Measurements from ENCODE around the gene SPNS2.

DNA sequence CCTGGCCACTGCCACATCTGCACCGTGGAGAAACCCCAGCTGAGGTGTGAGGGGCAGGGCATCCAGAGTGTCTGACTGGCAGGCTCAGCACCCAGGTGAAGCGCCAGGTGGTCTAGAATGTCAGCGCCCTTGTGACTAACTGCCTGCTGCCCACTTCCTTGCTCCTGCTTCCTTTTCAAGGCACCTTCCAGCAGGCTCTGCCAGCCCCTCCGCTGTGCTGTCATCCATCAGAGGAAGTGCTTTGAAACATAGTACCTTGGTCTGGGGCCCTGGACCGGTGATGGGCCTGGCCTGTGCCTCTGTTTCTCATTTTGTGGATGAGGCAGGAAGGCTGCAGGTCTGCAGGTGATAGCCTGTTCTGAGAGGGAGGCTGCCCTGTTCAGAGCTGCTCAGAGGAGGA lies 5.5 kb downstream of the SPNS2 start:
- TF ChIP-seq, protein P1, sequence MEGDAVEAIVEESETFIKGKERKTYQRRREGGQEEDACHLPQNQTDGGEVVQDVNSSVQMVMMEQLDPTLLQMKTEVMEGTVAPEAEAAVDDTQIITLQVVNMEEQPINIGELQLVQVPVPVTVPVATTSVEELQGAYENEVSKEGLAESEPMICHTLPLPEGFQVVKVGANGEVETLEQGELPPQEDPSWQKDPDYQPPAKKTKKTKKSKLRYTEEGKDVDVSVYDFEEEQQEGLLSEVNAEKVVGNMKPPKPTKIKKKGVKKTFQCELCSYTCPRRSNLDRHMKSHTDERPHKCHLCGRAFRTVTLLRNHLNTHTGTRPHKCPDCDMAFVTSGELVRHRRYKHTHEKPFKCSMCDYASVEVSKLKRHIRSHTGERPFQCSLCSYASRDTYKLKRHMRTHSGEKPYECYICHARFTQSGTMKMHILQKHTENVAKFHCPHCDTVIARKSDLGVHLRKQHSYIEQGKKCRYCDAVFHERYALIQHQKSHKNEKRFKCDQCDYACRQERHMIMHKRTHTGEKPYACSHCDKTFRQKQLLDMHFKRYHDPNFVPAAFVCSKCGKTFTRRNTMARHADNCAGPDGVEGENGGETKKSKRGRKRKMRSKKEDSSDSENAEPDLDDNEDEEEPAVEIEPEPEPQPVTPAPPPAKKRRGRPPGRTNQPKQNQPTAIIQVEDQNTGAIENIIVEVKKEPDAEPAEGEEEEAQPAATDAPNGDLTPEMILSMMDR (optimal IDR thresholded peaks at IDR 0.05 in 1 of 3, IDR thresholded peaks at IDR 0.05 in 1 of 3, conservative IDR thresholded peaks at IDR 0.05 in 1 of 3; ENCODE audit: extremely low read depth in 1 of 3, insufficient read depth in 2 of 3, low read length in 3 of 3): no peak
- no peak for TF ChIP-seq EZH2 (IDR thresholded peaks at IDR 0.05; ENCODE audit: low read length)
